Kidney epithelial cell (primary cell): ENCODE data around the gene NECTIN1. TPM values are rescaled to one million over a fixed set of nuclear protein-coding genes. Genes with fewer than 3 reads are reported as not detected.

ENCODE experiments used
- DNase-seq: peaks from one replicate; pipeline ENCODE4 v3.0.0-alpha.2; 2010; ENCODE audit warnings: low read depth
- H3K27me3 ChIP-seq: 2 replicates; pipeline ENCODE4 v1.6.0; 2011; ENCODE audit warnings: low read length; ENCODE audit not compliant: control insufficient read depth, insufficient read depth
- H3K36me3 ChIP-seq: 2 replicates; pipeline ENCODE4 v1.5.1; 2011; ENCODE audit warnings: low read length; ENCODE audit not compliant: control insufficient read depth, insufficient read depth
- H3K4me3 ChIP-seq: 2 replicates; pipeline ENCODE4 v1.5.1; 2011; ENCODE audit warnings: low read depth, mild to moderate bottlenecking, control low read depth, low read length
- total RNA-seq: library from RNA; depleted of rRNA; stranded (reverse); fragments of >200 nt; gene quantifications from 2 replicates; pipeline ENCODE4 v1.2.3, GENCODE V29; 2015
- TF ChIP-seq, protein P1 (sequence below): IDR thresholded peaks from 2 replicates; pipeline ENCODE4 v1.5.1; 2011; ENCODE audit warnings: mild to moderate bottlenecking, moderate library complexity, low read length, control low read depth, inconsistent platforms; ENCODE audit not compliant: insufficient read depth, poor library complexity, severe bottlenecking

NECTIN1 gene
- total RNA-seq, 1 donor from 2014 or later = 15.0 TPM

DNA sequence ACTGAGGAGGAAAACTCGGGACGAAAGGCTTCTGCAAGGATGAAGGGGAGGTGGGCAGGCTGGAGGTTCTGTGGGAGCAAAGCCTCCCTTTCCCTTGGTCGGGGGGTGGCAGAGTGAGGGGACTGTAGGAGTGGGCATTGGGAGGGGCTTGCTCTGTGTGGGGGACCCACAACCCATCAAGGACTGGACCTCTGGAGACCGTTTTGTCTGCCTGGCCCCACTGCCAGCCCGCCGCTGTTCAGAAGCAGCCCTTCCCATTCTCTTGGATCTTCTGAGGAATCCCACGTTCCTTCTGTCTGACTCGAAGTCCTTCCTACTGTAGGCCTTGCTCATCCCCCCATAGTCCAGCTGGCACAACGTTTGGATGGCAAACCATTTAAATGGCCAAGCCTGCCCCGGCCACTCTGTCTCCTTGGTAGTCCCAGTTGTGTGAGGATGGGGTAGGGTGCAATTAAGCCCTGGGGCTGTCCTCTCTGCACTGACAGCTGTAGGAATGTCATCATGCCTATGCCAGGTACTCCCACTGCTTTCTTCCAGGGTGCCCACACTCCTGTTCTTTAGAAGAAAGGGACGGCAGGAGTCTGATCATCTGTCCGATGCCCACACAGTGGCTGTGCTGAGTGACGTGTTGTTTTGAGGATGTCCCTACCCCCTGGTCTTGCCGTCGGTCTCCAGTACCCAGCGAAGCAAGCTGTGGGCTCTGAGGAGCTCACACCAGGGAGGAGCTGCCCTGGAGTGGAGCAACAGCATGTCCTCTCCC, 17.0 kb upstream of the NECTIN1 start:
- no peak overlapping the region for H3K4me3 ChIP-seq
- peaks cover 41% of the 10 kb centered on the region for H3K27me3 ChIP-seq
- no peaks in the 10 kb centered on the region for H3K36me3 ChIP-seq
- TF ChIP-seq, protein P1, sequence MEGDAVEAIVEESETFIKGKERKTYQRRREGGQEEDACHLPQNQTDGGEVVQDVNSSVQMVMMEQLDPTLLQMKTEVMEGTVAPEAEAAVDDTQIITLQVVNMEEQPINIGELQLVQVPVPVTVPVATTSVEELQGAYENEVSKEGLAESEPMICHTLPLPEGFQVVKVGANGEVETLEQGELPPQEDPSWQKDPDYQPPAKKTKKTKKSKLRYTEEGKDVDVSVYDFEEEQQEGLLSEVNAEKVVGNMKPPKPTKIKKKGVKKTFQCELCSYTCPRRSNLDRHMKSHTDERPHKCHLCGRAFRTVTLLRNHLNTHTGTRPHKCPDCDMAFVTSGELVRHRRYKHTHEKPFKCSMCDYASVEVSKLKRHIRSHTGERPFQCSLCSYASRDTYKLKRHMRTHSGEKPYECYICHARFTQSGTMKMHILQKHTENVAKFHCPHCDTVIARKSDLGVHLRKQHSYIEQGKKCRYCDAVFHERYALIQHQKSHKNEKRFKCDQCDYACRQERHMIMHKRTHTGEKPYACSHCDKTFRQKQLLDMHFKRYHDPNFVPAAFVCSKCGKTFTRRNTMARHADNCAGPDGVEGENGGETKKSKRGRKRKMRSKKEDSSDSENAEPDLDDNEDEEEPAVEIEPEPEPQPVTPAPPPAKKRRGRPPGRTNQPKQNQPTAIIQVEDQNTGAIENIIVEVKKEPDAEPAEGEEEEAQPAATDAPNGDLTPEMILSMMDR = no peak
- no peak for DNase-seq

DNA sequence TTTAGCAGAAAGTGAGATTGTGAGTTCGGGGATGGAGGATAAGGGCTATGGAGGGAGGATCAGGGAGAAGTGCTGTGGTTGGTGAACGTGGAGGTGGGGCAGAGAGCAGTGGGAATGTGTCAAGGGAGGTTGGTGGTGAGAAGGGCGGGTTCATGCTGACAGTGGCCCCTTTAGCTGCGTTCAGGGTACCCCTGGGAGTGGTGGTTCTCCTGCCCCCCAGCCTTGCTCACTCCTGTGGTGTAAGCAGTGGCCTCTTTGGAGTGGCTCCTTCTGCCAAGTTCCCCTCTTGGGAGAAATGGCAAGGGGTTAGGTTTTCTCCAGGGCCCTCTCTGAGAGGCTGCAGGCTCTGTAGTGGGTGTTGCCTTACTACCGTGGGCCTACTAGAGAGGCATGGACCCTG, 16.1 kb upstream of the NECTIN1 start:
- TF ChIP-seq, protein P1 = no peak
- no peak for DNase-seq
- Histone ChIP-seq H3K27me3 (peaks cover 49% of the 10 kb centered on the region), H3K4me3 (no peak overlapping the region), H3K36me3 (no peaks in the 10 kb centered on the region)

DNA sequence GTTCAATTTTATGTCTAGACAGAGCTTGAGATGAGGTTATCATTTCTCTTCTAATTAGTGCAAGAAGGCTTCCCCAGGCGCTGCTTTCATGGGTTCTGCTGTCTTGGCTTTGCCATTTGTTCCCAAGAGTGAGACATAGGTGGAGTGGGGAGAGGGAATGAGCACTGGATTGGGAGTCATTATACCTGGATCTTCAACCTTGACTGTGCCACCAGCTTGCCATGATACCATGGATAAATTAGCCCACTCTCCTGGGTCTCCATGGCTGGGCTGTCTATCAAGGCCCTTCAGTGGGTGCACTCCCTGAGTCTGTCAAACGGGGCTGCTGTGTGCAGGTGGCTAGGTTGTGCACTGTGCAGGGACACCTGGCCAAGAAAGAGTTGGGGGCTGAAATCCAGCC, 15.6 kb upstream of the NECTIN1 start:
- H3K27me3 ChIP-seq = peaks cover 51% of the 10 kb centered on the region
- TF ChIP-seq, protein P1 = no peak
- H3K4me3 ChIP-seq = no peak overlapping the region
- H3K36me3 ChIP-seq = no peaks in the 10 kb centered on the region
- DNase-seq = no peak

DNA sequence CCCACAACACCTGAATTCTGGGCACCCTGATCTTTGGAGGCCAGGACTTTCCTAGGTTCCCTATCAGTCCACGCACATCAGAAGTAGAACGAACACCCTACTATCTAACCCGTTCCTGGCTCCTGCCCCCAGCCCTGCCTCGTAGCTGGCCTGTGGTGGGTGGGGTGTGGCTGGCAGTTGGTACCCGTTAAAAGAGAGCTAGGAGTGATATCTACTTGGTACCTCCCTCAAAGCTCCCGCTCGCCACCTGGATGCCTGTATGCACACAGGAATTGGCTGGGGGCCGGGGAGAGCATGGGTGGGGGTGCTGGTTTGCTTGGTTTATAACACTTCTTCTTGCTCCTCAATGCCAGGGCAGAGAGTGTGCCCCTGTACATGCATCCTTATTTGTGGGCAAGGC, 14.0 kb upstream of the NECTIN1 start:
- H3K4me3 ChIP-seq = no peak overlapping the region
- H3K27me3 ChIP-seq = peaks cover 53% of the 10 kb centered on the region
- TF ChIP-seq, protein P1 = no peak
- DNase-seq = no peak
- no peaks in the 10 kb centered on the region for H3K36me3 ChIP-seq

DNA sequence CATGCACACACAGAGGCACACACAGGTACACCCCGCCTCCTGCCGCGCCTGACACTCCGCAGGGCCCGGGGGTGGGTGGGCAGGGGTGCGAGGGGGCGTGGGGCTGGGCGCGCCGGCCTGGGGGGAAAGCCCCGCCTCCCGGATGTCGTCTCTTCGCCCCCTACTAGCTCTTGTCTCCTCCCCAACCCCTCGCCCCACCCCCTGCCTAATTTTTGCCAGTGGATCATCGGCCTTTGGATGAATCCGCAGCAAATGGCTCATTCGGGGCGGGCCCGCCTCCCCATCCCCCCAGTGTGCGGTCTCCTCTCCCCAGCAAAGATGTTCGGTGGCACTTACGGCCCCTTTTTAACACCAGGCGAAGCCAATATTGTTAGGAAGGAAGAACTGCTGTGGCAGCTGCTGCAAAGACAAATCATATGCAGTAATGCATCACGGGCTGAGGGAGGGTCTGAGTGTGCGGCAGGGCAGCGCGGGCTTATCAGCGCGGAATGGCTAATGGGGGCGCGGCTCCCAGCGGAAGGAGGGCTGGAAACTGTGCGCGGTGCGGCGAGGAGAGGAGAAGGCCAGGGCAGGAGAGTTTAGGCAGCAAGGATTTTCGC, 13.4 kb upstream of the NECTIN1 start:
- DNase-seq = no peak
- Histone ChIP-seq H3K4me3 (no peak overlapping the region), H3K36me3 (no peaks in the 10 kb centered on the region), H3K27me3 (peaks cover 53% of the 10 kb centered on the region)
- TF ChIP-seq, protein P1 = no peak
